ENCODE measurements around the gene CCER1. TPM values are rescaled to one million over a fixed set of nuclear protein-coding genes. Genes with fewer than 3 reads are reported as not detected.

CCER1 gene
- total RNA-seq, 1 experiment from 2014 or later: not detected

DNA sequence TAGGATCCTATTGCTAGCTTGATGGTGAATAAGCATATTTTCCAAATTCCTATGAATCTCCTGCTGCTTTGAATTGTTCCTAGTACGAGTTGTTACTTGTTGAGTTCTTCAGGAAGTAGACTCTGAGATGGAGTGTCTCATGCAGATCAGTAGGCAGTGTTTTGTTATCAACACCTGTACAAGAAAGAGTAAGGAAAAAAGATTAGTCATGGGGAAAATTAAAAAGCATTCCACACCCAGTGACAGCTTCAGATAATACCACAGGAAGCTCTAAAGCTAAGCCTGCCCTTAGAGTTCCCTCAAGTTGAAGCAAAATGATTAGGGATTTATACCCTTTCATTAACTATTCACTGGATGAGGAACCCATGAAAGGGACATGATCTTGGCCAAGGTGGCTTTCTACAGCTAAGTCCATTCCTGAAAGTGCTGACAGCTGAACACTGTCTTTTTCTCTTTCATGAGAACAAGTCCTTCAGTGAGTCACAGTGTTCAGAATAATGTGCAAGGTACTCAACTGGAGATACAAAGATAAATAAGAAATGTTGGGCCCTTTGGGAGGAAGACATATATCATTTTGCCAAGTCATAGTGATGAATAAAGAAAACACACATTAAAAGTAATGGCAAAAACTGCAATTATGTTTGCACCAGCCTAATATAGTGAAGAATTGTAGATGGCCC lies 49.1 kb downstream of the CCER1 start:
- no TSS peak for BruUV-seq (replicated peaks)
- no peaks in the 10 kb centered on the region for H3K27me3 Mint-ChIP-seq (ENCODE audit: insufficient read depth, unreplicated experiment)
- ChIA-PET POLR2A (interaction anchor here (0.7 to 0.9 kb wide), 2 partner anchors 35 to 1196 kb away, joined by 4 read pairs; no protein-coding TSS in a partner anchor), CTCF (interaction anchor here (0.6 to 1.4 kb wide), 3 partner anchors 13 to 1063 kb away, joined by 3 to 5 read pairs (median 3); no protein-coding TSS in a partner anchor)
- peaks cover 17% of the 10 kb centered on the region for H3K4me1 Mint-ChIP-seq (ENCODE audit: insufficient read depth, unreplicated experiment)
- intact Hi-C loops (cut with micrococcal nuclease): loop anchor here (5.0 kb wide), 2 partner anchors 799 to 1199 kb away; partner anchors contain the start of gene ATP2B1
- no peaks in the 10 kb centered on the region for H3K36me3 Mint-ChIP-seq (ENCODE audit: insufficient read depth, unreplicated experiment)
- H3K4me3 Mint-ChIP-seq (ENCODE audit: unreplicated experiment): no peak overlapping the region
- no peak for DNase-seq (ENCODE audit: unreplicated experiment)
- no peak overlapping the region for H3K27ac Mint-ChIP-seq (ENCODE audit: low read depth, unreplicated experiment)
- H3K9me3 Mint-ChIP-seq (ENCODE audit: unreplicated experiment): no peaks in the 10 kb centered on the region
- TF ChIP-seq, protein P1, sequence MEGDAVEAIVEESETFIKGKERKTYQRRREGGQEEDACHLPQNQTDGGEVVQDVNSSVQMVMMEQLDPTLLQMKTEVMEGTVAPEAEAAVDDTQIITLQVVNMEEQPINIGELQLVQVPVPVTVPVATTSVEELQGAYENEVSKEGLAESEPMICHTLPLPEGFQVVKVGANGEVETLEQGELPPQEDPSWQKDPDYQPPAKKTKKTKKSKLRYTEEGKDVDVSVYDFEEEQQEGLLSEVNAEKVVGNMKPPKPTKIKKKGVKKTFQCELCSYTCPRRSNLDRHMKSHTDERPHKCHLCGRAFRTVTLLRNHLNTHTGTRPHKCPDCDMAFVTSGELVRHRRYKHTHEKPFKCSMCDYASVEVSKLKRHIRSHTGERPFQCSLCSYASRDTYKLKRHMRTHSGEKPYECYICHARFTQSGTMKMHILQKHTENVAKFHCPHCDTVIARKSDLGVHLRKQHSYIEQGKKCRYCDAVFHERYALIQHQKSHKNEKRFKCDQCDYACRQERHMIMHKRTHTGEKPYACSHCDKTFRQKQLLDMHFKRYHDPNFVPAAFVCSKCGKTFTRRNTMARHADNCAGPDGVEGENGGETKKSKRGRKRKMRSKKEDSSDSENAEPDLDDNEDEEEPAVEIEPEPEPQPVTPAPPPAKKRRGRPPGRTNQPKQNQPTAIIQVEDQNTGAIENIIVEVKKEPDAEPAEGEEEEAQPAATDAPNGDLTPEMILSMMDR (IDR thresholded peaks at IDR 0.05; ENCODE audit: unreplicated experiment): no peak

- Mint-ChIP-seq H3K4me3 (ENCODE audit: unreplicated experiment) (no peak overlapping the region), H3K4me1 (ENCODE audit: insufficient read depth, unreplicated experiment) (peaks cover 15% of the 10 kb centered on the region), H3K27me3 (ENCODE audit: insufficient read depth, unreplicated experiment) (no peaks in the 10 kb centered on the region), H3K27ac (ENCODE audit: low read depth, unreplicated experiment) (no peak overlapping the region), H3K9me3 (ENCODE audit: unreplicated experiment) (no peaks in the 10 kb centered on the region), H3K36me3 (ENCODE audit: insufficient read depth, unreplicated experiment) (no peaks in the 10 kb centered on the region)
- BruUV-seq (replicated peaks): no TSS peak
- CTCF ChIA-PET: no interaction called here
- intact Hi-C loops (cut with micrococcal nuclease): no loop called here
- POLR2A ChIA-PET: no interaction called here
- TF ChIP-seq, protein P1 (IDR thresholded peaks at IDR 0.05; ENCODE audit: unreplicated experiment): no peak
- no peak for DNase-seq (ENCODE audit: unreplicated experiment)
Observed at GRCh38 chr12:90902596-90902995, 52.4 kb downstream of the CCER1 start.

Other genes with a start within 250 kb of the CCER1 start
- gene EPYC, start 49.8 kb upstream of the CCER1 start, total RNA-seq (2022): not detected in 2 replicates
- not detected in 2 replicates for gene KERA, start 102.8 kb upstream of the CCER1 start, total RNA-seq (2022)
- not detected in 2 replicates for gene LUM, start 156.3 kb upstream of the CCER1 start, total RNA-seq (2022)
- 33.1 and 46.5 TPM in 2 replicates for gene DCN, start 227.6 kb upstream of the CCER1 start, total RNA-seq (2022)